HG03097 (cell line): ENCODE results near the gene SMIM28.

Experiments used
- ATAC-seq: cut with Tn5 transposase; IDR thresholded peaks from one replicate; pipeline ENCODE4 v1.9.1; 2021; ENCODE audit not compliant: unreplicated experiment, low FRiP score

SMIM28 gene

GRCh38 chr6:138372711-138373463 is 4.8 kb upstream of the SMIM28 start:
- ATAC-seq: no peak

DNA sequence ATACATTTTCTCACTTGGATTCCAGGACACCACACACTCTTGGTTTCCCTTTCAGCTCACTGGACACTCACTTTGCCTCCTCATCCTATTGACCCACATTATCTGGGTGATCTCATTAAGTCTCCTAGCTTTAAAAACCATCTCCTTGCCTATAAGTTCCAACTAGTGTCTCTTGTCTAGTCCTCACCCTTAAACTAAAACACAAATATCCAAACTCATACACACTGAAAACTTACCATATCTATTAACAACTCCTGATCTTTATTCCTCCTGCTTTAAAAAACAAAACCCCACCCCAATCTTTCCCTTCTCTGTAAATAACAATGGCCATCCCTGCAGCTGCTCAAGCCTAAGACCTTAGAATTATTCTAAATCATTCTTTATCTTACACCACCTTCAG is 3.5 kb upstream of the SMIM28 start:
- no peak for ATAC-seq

GRCh38 chr6:138374815-138375214 is 2.9 kb upstream of the SMIM28 start:
- no peak for ATAC-seq

DNA sequence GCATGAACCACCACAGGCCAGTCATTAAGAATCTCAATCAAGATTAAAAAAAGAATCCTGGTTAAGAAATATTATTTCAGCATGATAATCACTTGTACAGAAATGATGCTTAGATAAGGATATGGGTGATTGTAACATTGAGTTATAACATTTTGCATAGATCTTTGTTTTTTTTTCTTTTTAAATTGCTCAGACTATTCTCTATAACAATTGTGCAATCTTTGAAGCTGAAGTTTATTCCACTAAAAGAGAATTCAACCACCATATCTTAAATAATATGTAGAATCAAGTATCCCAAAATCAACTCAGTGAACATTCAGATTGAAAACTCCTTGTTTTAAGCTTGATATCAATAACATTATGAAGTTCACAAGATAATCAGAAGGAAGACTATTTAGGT is 663 bp upstream of the SMIM28 start:
- no peak for ATAC-seq

GRCh38 chr6:138378463-138378862 is 758 bp downstream of the SMIM28 start:
- ATAC-seq: no peak

GRCh38 chr6:138382498-138383265 is 5.0 kb downstream of the SMIM28 start:
- ATAC-seq: no peak

DNA sequence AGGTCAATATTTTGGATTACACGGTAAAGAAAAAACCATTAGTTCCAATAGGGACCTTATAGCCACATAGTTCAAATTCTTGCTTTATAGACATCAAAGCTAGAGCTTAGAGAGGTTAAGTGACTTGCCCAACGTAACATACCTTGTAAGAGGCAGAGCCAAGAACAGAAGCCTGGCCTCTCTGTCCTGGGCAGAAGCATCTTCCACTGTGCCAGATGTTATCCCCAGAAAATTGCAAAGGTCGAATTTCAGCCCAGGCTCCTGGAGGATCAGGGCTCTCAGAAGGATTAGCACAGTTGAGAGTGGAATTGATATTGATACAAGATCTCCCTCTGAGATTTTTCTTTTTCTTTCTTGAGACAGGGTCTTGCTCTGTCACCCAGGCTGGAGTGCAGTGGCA is 6.1 kb downstream of the SMIM28 start:
- ATAC-seq: no peak

- no peak for ATAC-seq
These were observed 9.2 kb downstream of the SMIM28 start for GRCh38 chr6:138386897-138387296.

DNA sequence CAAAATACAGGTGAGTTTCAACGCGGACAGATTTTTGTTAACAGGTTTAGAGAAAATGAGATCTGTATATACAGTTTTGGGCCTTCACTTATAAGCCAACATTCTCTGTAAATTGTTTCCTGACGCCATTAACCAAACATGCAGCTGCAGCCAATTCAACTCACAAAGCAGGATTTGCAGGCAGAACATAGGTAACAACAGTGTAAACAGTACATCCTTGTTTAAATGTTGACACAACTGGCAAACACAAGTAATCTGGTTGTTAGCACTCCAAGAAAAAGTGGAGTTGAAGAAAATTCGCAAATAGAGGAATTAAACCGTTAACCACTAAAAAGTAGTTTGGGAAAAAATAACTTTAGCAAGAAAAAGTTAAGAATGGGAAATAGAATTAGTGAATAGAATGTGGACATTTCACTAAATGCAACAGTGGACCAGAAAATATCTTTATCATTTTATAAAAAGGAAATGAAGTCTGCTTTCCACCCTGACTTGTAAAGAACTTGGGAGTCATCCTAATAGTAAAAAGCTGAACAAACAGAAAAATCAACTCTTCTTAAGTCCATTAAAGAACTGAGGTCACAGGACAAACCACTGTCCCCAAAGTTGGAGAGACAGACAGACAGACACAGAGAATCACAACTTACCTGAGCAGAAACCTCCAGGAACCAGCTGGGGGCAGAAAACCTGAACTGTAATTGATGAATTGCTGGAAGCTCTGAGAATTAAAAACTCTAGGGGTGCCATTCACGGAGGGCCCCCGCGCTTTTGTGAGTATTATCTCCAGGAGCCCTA is 10.1 kb downstream of the SMIM28 start:
- ATAC-seq: no peak

GRCh38 chr6:138389551-138389950 is 11.8 kb downstream of the SMIM28 start:
- no peak for ATAC-seq

GRCh38 chr6:138393871-138394783 is 16.4 kb downstream of the SMIM28 start:
- ATAC-seq: no peak

GRCh38 chr6:138396709-138397108 is 19.0 kb downstream of the SMIM28 start:
- no peak for ATAC-seq

- no peak for ATAC-seq
These were observed 19.7 kb downstream of the SMIM28 start for GRCh38 chr6:138397128-138398122.

GRCh38 chr6:138400326-138400725 is 22.6 kb downstream of the SMIM28 start:
- ATAC-seq: no peak

- ATAC-seq: no peak
These were observed 24.5 kb downstream of the SMIM28 start for GRCh38 chr6:138401960-138402837.

DNA sequence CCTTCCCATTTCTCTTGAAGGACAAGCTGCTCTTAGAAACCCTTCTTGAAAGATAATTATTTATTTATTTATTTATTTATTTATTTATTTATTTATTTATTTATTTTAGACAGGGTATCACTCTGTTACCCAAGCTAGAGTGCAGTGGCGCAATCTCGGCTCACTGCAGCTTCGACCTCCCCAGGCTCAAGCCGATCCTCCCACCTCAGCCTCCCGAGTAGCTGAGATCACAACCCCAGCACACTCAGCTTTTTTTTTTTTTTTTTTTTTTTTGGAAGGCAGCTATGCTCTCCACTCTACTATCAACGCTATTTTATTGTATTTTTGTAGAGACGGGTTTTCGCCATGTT is 25.1 kb downstream of the SMIM28 start:
- no peak for ATAC-seq

DNA sequence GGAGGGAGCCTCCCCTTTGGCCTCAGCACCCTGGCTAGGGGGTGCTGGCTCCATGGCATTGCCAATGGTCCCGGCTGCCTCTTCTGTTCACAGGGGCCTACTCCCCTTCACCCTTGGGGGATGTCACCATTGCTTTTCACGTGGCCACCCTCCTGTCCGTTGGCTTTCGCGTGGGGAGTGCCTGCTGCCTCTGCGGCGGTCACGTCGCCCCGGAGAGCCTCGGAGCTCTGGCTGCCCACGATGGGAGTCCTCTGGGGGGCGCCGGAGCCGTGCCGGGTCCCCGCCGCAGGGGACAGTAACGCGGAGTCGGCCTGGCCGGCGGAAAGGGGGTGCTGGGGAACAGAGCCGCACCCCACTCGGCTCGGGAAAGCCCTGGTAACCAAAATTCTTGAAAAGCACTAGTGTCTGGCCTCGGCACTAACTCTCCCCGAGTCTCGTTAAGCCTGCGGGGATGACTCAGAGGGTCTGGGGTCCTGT is 25.7 kb downstream of the SMIM28 start:
- no peak for ATAC-seq
